ENCODE data around the gene PRKN. TPM values are rescaled to one million over a fixed set of nuclear protein-coding genes. Genes with fewer than 3 reads are reported as not detected.

PRKN gene
- total RNA-seq, 1 experiment from 2014 or later, result 2.0 TPM

DNA sequence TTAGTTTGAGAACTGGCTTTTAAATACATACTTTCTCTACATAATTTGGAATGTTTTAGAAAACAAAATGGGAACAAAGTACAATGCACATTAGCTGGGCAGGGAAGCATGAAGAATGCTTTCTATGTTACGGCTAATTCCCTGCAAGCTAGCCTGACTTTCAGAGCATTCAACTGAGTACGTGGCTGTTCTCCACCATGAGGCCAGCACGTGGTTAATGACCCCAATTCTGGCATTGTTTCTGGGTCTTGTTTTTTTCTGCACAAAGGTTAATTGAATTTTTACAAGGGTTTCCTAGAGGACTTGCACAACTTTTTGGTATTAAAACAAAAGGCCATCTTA lies 1245.1 kb downstream of the PRKN start:
- H4K8ac ChIP-seq (replicated peaks; ENCODE audit: insufficient read length, low read depth, low read length), result no peak overlapping the region
- peaks cover 5 to 10% of the 10 kb centered on the region in 2 experiments for H3K4me1 Mint-ChIP-seq
- H3K4me1 ChIP-seq (ENCODE audit: insufficient read depth, low read length), result no peaks in the 10 kb centered on the region; the same call in 1 of the 2 replicates

More for the DNA sequence above, 1245.1 kb downstream of the PRKN start:
- Histone ChIP-seq H3K4me2 (ENCODE audit: insufficient read depth, insufficient read length, low read length) (no peak overlapping the region), H4K91ac (ENCODE audit: insufficient read length, low read depth, low read length) (no peak overlapping the region), H2BK5ac (ENCODE audit: insufficient read length, low read length) (no peak overlapping the region), H3K9ac (ENCODE audit: extremely low read depth, insufficient read length, low read length) (no peak overlapping the region), H3K23me2 (ENCODE audit: insufficient read length, low read depth, low read length, poor library complexity, severe bottlenecking) (no peaks in the 10 kb centered on the region), H2AFZ (ENCODE audit: low read length) (no peak overlapping the region), H2BK15ac (ENCODE audit: low read depth, low read length) (no peak overlapping the region), H4K20me1 (ENCODE audit: control insufficient read depth, insufficient read depth, insufficient read length) (no peaks in the 10 kb centered on the region), H2BK20ac (ENCODE audit: low read depth, low read length, poor library complexity, severe bottlenecking) (no peak overlapping the region), H3T11ph (ENCODE audit: low read length) (no peak overlapping the region), H2AK5ac (ENCODE audit: insufficient read length, low read length) (no peak overlapping the region), H3K18ac (ENCODE audit: insufficient read length, low read depth, low read length) (no peak overlapping the region), H3K23ac (ENCODE audit: insufficient read length, low read depth, low read length) (no peak overlapping the region), H2BK120ac (ENCODE audit: low read depth, low read length, poor library complexity, severe bottlenecking) (no peak overlapping the region), H3K56ac (ENCODE audit: insufficient read length, low read depth, low read length) (no peak overlapping the region), H3K4ac (ENCODE audit: low read depth, low read length) (no peak overlapping the region), H3K79me1 (ENCODE audit: insufficient read depth, low read depth, low read length, poor library complexity, severe bottlenecking) (no peaks in the 10 kb centered on the region), H3K9me3 (ENCODE audit: control insufficient read depth, low read depth, low read length) (no peaks in the 10 kb centered on the region), H3K14ac (ENCODE audit: insufficient read depth, low read length) (no peak overlapping the region), H3K79me2 (ENCODE audit: insufficient read depth, low read length) (no peaks in the 10 kb centered on the region), H4K5ac (ENCODE audit: insufficient read length, low read depth, low read length) (no peak overlapping the region), H3K27me3 (ENCODE audit: insufficient read depth, low read length) (no peaks in the 10 kb centered on the region), H3K27ac (ENCODE audit: insufficient read length, low read depth, low read length) (no peak overlapping the region), H2BK12ac (ENCODE audit: insufficient read length, low read depth, low read length) (no peak overlapping the region)
- H3K36me3 Mint-ChIP-seq (ENCODE audit: insufficient read depth in 1 of 3, low read depth in 3 of 3), result no peaks in the 10 kb centered on the region; a peak in 1 of 7 replicates
- no CpG with 5 or more reads among the region's 3 CpGs for WGBS (ENCODE audit: extremely low coverage, insufficient read length, low lambda C conversion rate)
- no peaks in the 10 kb centered on the region for H3K9me3 Mint-ChIP-seq
- H3K4me3 Mint-ChIP-seq, result no peak overlapping the region
- TF ChIP-seq, protein P1, sequence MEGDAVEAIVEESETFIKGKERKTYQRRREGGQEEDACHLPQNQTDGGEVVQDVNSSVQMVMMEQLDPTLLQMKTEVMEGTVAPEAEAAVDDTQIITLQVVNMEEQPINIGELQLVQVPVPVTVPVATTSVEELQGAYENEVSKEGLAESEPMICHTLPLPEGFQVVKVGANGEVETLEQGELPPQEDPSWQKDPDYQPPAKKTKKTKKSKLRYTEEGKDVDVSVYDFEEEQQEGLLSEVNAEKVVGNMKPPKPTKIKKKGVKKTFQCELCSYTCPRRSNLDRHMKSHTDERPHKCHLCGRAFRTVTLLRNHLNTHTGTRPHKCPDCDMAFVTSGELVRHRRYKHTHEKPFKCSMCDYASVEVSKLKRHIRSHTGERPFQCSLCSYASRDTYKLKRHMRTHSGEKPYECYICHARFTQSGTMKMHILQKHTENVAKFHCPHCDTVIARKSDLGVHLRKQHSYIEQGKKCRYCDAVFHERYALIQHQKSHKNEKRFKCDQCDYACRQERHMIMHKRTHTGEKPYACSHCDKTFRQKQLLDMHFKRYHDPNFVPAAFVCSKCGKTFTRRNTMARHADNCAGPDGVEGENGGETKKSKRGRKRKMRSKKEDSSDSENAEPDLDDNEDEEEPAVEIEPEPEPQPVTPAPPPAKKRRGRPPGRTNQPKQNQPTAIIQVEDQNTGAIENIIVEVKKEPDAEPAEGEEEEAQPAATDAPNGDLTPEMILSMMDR (conservative IDR thresholded peaks at IDR 0.05), result no peak
- H3K27me3 Mint-ChIP-seq (ENCODE audit: low read depth), result no peaks in the 10 kb centered on the region
- no peak for DNase-seq
- H3K27ac Mint-ChIP-seq, result no peak overlapping the region
